Coronary artery (tissue), 2 donors: ENCODE data around the gene PPFIA2.

Experiments used
- DNase-seq: peaks from one replicate; pipeline ENCODE4 v3.0.0-alpha.2; 2017; ENCODE audit warnings: low spot score
- H3K27ac ChIP-seq, 2 donors: fragments of 200-600 bp; sonication (generic); one replicate each; pipeline ENCODE4 v1.5.1; 2016 to 2019
- H3K4me3 ChIP-seq: fragments of 200-600 bp; sonication (generic); 2 replicates; pipeline ENCODE4 v1.5.1; 2016; ENCODE audit warnings: mild to moderate bottlenecking, moderate library complexity
- TF ChIP-seq, protein P1 (sequence below): fragments of 200-600 bp; sonication (generic); IDR thresholded peaks from one replicate; pipeline ENCODE4 v1.5.1; 2019; ENCODE audit warnings: antibody characterized with exemption

The PPFIA2 gene

DNA sequence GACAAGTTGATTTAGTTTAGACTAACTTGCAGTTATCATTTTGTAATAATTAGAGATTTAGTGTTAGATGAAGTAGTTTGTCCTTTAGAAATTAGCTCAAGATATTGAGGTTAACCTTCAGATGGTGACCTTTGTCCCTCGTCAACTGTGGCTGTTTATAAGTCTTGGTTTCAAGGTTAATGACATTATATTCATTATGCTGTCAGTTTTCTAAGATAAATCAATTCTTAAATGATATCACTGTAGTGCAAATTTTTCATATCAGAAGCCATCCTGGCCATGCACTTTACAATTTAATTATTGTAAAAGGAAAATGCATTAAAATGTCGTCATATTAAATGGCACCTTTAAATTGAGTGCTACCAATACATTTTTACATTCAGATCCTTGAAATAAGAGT is 19.6 kb upstream of the PPFIA2 start:
- DNase-seq, result no peak
- TF ChIP-seq, protein P1, sequence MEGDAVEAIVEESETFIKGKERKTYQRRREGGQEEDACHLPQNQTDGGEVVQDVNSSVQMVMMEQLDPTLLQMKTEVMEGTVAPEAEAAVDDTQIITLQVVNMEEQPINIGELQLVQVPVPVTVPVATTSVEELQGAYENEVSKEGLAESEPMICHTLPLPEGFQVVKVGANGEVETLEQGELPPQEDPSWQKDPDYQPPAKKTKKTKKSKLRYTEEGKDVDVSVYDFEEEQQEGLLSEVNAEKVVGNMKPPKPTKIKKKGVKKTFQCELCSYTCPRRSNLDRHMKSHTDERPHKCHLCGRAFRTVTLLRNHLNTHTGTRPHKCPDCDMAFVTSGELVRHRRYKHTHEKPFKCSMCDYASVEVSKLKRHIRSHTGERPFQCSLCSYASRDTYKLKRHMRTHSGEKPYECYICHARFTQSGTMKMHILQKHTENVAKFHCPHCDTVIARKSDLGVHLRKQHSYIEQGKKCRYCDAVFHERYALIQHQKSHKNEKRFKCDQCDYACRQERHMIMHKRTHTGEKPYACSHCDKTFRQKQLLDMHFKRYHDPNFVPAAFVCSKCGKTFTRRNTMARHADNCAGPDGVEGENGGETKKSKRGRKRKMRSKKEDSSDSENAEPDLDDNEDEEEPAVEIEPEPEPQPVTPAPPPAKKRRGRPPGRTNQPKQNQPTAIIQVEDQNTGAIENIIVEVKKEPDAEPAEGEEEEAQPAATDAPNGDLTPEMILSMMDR, result no peak
- H3K27ac ChIP-seq, result no peak overlapping the region
- no peak overlapping the region for H3K4me3 ChIP-seq

- Histone ChIP-seq H3K27ac (peak overlapping the region; percentile 63 to 64), H3K4me3 (peak overlapping the region; percentile 68)
- TF ChIP-seq, protein P1, result no peak
- DNase-seq, result no peak
These were observed 545 bp downstream of the PPFIA2 start for GRCh38 chr12:81758421-81759189.

DNA sequence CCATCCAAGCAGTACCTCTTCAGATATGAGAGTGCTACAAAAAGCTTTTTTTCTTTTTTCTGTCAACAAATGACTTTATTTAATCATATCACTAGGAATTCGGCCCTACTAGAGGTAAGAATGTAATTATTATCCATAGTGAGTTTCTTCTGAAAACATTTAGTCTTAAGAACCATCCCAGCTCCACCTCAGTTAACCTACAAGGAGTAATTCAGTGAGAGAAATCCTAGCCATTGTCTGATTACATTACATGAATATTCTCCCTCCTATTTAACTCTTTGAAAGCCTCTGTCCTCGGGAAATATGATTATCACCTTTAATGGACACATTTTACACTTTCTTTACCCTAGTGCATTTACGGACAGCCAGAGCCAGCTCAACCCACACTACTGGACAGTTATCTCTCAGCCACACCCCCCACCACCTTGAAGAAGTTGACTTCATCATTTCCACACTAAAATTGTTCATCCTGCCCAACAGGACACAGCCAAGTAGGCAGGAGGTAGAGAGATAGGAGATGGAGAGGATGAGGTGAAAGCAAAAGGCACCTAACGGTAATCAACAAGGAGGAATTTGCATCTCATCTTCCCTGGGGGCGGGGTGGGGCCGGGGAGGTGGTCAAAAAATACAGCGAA is 1.3 kb downstream of the PPFIA2 start:
- H3K4me3 ChIP-seq, result peak overlapping the region; percentile 68
- no peak for DNase-seq
- peak overlapping the region; percentile 63 to 64 for H3K27ac ChIP-seq
- TF ChIP-seq, protein P1, result no peak

GRCh38 chr12:81729781-81730180 is 29.4 kb downstream of the PPFIA2 start:
- no peak for DNase-seq
- Histone ChIP-seq H3K4me3 (no peak overlapping the region), H3K27ac (no peak overlapping the region)
- TF ChIP-seq, protein P1, result no peak

- H3K4me3 ChIP-seq, result no peak overlapping the region
- TF ChIP-seq, protein P1, result no peak
- no peak overlapping the region for H3K27ac ChIP-seq
- no peak for DNase-seq
These were observed 31.8 kb downstream of the PPFIA2 start for GRCh38 chr12:81727391-81727790.

DNA sequence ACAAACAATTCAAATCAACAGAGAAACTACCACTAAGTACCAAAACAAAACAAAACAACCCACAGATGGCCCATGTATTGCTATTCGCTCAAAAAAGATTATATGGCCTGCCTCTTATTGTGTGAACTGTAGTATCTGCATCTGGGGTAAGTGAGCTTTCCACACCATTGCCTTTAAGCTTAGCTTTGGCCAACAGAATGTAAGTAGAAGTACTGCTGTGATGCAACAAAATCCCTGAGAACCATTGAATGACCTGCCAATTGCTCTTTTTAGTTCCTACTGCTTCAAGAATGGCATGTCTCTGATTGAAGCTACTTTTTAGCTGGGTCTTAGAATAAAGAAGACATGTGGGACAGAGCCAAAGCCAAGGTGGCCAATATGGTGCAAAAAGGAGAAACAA is 32.5 kb downstream of the PPFIA2 start:
- Histone ChIP-seq H3K27ac (no peak overlapping the region), H3K4me3 (no peak overlapping the region)
- TF ChIP-seq, protein P1, result no peak
- no peak for DNase-seq

DNA sequence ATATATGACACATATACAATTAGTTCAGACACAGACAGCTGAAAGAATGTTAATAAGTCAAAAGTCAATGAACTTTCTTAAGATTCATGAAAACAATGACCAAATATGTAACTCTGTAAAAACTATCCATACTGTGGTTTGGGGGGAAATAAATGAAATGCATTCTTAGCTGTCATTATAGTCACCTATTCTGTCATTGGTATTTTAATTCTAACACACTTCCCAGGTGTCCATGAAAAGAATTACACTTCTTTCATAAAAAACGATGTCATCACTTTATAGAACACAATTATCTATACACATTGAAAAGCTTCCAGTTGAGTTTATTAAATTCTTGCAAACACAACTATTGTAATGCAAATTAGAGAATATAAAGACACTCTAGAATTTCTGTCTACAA is 35.8 kb downstream of the PPFIA2 start:
- no peak overlapping the region for H3K27ac ChIP-seq
- TF ChIP-seq, protein P1, result no peak
- DNase-seq, result no peak

More for the DNA sequence above, 35.8 kb downstream of the PPFIA2 start:
- no peak overlapping the region for H3K4me3 ChIP-seq
